Posterior vena cava (tissue), 2 donors: ENCODE results near the gene ATG7. TPM values are rescaled to one million over a fixed set of nuclear protein-coding genes. Genes with fewer than 3 reads are reported as not detected.
"Not testable (repeated sequence)": the region's sequence is repeated elsewhere in the genome, so short reads cannot be mapped to it uniquely, and the experiment has no call there.

ENCODE experiments used
- DNase-seq: peaks from one replicate; pipeline ENCODE4 v3.0.0-alpha.2; 2020; ENCODE audit warnings: low spot score
- intact Hi-C, 2 donors: fragments of 100-400 bp; cut with DNase I; formaldehyde crosslinking; loops; one replicate each; pipeline versions ENCODE4 v1.14.1 to v1.14.2; 2022 to 2023
- total RNA-seq, 2 donors: library from RNA; stranded (reverse); fragmentation: NEBNext Ultra II Directional; extraction: Animal tissue kit (Norgen Biotek cat#: 25700); gene quantifications; one replicate each; pipeline ENCODE4 v1.2.1, GENCODE V29; 2021
- donor health status: DM: yes; HTN: yes; CAD: no.
- donor health status: DM: yes; HTN: yes; CAD: no.

Gene ATG7
- total RNA-seq, 2 donors from 2014 or later, result 30.5 to 40.4 TPM

DNA sequence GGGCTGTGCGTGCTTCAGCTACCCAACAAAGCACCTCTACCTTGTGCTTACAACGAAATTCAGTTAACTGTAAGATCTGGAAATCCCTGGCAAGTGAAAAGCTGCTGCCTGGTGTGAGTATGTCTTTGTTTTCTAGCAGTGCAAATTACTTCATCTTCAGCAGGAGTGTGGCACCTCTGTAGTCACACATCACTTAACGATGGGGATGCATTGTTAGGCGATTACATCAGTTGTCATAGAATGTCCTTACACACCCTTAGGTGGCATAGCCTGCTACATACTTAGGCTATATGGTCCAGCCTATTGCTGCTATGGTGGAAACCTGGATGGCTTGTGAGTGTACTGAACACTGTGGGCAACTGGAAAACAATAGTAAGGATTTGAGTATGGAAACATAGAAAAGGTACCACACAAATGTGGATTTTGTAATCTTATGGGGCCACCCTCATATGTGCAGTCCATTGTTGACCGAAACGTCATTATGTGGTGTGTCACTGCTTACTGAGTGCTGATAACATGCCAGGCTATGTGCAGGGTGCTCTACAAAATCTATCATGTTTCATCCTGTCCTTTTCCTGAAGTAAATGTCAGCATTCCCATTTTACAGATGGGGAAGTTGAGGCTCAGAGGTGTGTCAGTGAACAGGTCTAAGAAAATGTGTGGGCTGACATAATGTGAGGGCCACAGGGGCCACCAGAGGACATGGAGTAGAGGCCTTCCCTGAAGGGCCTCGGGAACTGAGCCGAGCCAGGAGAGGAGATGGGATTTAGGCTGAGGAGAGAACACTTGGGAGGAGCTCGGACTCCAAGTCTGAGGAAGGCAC is 198.0 kb downstream of the ATG7 start:
- no peak for DNase-seq
- intact Hi-C loops, result no loop called here

DNA sequence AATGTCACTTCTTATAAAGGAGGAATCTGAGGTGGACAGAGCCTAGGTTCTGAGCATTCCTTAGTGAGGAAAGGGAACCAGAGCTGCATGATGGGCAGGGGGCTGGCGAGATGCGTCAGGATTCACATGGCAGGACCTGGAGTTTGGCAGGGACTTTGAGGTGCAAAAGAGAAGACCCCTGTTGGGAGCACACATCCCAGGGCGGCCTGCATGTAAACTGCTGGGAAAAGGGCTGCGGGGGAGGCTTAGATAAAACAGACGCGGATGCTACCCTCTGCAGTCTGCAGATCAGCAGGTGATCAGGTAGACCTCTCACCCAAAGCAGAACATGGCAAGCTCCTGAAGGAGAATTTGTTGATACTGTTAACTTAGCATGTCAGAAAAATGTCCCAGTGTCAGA is 203.1 kb downstream of the ATG7 start:
- intact Hi-C loops, result no loop called here
- DNase-seq, result no peak

DNA sequence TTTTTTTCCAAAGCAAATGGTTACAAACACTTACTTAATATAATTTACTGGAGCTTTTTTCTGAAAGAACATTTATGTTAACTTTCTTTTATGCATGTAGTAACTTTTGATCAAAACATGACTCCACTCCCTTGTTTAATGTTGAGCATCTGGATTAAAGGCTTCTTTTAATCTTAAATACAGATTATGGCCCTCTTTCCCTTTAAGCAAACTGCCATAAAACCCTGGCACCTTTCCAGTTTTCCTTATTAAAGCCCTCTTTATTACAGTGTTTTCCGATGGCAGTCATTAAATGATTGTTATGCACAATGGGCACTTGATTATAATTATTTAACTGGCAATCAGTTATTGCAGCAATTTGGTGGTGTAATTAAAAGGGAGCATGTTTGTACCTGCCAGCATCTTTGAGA is 204.5 kb downstream of the ATG7 start:
- intact Hi-C loops, result no loop called here
- DNase-seq, result no peak

DNA sequence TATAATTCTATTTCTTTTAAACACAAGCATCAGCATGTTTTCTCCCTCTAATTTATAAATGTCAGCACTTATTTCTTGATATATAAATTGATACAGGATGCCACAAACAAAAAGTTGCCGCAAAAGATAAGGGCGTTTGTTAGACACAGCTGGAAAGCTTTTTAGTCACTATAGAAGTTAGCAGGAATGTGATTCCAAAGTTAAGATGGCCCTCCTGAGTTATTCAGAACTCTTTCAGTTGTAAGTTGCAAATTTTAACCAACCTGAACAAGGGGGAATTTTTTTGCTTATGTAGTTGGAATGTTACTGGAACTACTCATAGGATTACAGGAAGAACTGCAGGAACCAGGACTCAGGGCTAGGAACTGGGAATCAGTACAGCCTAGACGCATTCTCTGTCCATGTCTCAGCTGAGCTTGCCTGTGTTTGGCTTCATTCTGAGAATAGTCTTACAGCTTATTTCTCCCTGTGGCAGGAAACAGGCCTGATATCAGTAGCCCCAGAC is 205.3 kb downstream of the ATG7 start:
- intact Hi-C loops, result no loop called here
- DNase-seq, result no peak

DNA sequence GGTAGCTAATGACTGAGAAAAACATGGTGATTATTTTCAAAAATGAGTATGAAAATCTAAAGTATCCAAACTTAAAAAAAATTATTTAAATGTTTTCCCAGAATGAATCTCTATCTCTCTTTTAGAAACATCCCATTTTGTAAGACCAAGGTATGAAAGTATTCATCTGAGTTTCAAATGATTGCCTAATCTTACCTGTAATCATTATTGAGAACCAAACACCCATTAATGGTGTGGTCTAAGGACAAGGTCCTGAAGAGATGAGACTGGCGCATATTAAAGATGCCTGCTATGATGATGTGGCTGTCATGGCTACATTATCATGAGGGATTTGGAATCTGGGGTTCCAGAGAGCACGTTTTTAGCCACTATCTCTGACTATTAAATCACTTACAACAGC is 206.0 kb downstream of the ATG7 start:
- intact Hi-C loops, result no loop called here
- DNase-seq, result no peak

DNA sequence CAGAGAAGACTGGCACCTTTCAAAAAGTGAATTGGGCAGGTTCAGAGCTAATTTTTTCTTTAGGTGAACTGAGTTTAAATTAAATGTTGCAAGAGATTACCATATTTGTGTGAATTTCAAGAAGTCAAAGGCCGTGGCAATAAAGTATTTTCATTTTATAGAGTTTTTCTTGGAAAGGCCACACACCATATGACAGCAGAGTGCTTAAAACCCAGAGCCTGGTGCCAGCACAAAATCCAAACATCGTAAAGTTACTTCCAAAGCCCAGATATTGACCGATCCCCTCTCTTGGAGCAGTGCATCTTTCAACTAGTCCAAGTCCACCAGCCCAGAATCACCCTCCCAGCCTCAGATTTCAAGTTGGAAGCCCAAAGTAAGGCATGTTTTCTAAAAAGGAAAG is 207.0 kb downstream of the ATG7 start:
- intact Hi-C loops, result no loop called here
- DNase-seq, result no peak

DNA sequence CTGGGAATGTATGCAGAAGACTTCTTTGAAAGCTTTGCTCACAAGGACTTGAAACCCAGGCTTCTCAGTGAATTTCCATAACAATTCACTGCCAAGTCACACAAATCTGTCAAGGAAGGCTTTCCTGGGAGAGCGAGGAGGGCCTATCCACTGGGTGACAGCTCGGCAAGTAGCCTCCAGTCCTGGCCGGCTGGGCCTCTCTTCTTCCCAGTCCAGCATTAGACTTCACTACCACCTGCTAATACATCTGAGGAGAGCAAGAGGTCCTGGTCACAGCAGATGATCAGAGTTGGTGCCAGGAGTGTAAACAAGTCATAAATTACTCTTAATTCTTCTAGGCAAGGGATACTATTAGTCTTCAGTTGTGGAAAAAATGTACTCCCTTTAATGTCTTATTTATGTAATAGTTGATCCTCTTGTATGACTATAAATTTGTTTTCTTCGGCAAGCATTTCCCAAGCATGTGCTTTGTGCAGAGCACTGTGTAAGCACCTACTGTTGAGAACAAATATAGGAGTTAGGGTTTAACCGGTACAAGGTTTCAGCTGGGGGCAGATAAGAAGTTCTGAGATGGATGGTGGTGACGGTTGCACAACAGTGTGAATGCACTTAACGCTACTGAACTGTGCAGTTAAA is 208.6 kb downstream of the ATG7 start:
- no peak for DNase-seq
- intact Hi-C loops, result no loop called here

DNA sequence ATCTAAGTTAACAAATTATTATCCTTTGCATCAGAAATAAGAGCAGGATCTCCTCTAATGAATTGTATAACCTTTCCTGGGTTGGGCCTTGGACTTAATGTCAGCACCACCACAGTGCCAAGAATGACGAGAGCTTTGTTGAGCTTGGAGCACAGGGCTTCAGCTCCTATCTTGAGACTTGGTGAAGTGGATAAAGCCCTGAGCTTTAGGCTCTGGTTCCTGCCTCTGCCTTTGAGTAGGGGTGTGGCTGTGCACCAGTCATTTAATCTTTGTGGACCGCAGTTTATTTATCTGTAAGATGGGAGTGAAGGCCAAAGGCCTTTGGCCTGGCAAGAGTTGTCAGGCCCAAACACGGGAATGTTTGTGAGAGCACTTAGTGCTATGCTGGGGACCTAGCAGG is 209.4 kb downstream of the ATG7 start:
- DNase-seq, result no peak
- intact Hi-C loops, result no loop called here

DNA sequence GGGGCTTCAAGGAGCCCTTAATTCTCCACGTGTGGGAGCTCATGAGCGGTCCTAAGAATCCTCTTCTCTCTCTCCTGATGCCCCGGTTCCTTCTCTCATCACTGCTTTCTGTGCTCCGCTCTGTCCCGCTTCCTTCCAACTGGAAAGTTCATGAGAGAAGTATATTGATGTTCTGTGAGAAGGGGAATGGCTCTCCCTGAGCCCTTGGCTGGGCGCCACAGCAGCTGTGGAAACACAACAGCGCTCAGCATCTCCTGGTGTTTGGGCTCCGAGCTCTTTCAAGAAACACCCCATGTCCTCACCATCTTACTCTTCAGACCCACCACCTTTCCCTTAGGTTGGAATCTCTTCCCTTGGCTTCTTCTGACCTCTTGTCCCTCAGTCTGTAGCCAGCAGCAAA is 209.8 kb downstream of the ATG7 start:
- intact Hi-C loops, result no loop called here
- DNase-seq, result peak; percentile 86

DNA sequence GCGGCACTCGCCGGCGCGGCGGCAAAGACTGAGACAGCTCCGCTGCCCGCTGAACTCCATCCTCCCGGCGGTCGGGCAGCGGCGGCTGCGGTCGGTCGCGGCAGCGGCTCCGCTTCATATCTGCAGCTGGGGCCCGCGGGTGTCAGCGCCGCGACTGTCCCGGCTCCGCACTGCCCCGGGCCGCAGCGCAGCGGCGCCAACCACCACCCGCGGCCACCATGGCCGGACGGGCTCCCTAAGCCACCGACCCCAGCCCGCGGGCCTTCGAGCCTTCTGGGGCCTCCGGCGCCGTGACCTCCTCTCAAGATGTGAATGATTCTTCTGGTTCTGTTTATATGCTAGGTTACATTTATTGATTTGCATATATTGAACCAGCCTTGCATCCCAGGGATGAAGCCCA is 216.2 kb downstream of the ATG7 start:
- intact Hi-C loops, DNase-seq: not testable (repeated sequence)

DNA sequence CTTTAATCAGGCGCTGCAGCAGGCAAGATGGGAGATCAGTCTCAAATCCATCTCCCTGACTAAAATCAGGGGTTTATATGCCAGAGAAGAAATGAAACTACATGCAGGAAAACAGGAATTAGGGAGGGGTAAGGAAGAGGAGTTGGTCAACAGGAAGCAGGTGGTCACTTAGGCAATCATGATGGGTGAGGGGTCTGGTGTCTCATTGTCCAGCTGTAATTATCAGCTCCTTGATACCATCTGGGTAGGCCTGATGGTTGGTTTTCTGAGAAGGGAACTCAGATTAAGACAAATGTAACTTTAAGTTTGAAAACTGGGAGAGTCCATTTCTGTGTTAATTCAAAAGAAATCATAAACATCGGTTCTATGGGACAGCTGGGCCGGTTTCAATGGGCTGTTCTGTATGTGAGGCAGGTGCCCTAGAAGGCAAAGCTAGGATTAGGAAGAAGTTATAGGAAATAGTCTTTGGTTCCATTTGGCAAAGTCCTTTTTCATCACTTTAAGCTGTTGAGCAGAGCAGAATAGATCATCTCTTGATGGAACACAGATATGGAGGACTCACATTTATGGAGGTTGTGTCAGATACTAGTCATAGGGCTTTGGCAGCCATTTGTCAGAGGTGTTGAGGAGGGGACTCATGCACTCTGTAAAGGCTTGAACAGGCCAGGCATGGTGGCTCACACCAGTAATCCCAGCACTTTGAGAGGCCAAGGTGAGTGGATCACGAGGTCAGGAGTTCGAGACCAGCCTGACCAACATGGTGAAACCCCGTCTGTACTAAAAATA is 222.1 kb downstream of the ATG7 start:
- intact Hi-C loops, result no loop called here
- DNase-seq, result no peak

DNA sequence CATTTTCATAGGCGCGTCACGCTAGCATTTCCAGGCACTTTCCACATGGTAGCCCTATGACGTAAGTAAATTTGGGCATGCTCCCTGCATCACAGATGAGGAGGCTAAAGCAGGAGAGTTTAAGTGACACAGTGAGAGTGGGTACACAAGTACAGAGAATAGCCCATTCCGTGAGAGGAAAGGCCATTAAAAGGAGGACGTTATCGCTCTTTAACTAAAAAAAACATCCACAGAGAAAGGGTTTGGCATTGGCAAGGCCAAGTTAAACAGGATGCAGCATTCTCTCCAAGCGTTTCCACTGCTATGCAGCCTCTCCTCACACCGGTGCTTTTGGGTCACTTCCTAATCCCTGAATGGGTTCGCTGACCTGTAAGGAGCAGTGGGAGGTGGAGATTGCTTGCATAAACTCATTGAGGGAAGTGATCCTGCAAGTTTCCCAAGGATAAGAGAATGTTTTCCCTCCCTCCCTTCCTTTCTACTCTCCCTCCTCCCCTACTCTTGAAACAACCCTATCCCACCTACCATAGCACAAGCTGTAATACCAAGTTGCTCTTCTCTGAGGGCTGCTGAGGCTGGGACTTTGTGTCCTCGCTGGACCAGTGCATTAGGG is 223.9 kb downstream of the ATG7 start:
- intact Hi-C loops, result loop anchor here in 1 of 2 donors (5.0 kb wide), 1 partner anchor 751 kb away; no protein-coding TSS in a partner anchor
- no peak for DNase-seq

DNA sequence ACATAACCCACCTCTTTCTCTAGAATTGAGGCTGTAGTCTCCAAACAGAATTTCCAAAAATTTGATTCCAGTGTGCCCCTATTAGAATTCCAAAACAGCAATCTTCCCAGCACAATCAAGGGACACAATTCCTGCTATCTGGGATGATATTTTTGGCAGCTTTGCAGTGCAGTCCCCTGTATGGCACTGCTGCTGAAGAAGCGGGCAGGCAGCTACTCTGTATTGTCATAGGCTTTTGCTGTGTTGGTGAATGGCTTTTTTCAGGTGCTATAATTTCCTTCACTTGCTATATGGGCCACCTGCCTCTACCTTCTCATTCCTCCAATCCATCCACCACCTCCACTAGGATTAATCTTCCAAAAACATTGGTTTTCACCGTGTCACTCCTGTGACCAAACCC is 226.0 kb downstream of the ATG7 start:
- DNase-seq, result no peak
- intact Hi-C loops, result loop anchor here in 1 of 2 donors (5.0 kb wide), 1 partner anchor 749 kb away; no protein-coding TSS in a partner anchor

DNA sequence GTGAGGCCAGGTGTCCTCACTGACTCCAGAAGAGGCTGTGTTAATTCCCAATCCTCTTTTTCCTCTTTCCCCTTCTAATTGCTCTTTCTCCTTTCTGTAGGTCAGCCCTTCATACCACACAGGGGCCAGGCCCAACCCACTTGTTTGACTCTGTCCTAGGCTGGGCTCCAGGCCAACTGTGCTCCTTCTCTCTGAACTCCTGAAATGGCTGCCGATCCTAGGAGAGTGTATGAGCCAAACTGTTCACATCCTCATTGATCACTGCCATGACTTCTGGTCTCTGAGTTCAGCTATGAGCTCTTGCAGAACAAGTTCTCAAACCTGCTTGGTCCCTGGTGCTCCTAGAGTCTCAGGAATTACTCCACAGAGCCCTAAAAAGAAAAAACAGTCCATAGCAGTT is 226.4 kb downstream of the ATG7 start:
- intact Hi-C loops, result loop anchor here in 1 of 2 donors (5.0 kb wide), 1 partner anchor 749 kb away; no protein-coding TSS in a partner anchor
- DNase-seq, result no peak

DNA sequence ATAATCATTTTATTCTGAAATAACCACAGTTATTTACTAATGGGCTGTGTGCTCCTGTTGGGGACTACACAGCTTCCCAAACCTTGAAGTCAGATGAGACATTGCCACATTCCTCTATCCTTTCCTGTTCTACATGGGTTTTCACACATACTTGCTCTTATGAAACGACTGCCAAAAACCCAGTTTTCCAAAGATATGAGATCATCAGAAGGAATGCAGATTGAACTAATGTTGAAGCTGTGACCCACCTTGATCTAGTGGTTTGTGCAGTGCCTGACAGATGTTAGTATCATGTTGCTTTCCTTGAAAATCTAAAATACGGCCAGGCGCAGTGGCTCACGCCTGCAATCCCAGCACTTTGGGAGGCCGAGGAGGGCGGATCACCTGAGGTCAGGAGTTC is 226.9 kb downstream of the ATG7 start:
- intact Hi-C loops, result loop anchor here in 1 of 2 donors (5.0 kb wide), 1 partner anchor 748 kb away; no protein-coding TSS in a partner anchor
- no peak for DNase-seq

DNA sequence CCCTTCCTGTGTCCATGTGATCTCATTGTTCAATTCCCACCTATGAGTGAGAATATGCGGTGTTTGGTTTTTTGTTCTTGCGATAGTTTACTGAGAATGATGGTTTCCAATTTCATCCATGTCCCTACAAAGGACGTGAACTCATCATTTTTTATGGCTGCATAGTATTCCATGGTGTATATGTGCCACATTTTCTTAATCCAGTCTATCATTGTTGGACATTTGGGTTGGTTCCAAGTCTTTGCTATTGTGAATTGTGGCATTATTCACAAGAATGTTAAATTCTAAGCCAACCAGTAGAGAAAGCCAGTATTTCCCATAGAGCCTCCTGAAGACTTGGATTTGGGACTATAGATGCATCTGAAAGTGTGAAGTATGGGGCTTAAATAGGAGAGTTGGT is 230.2 kb downstream of the ATG7 start:
- not testable (repeated sequence) for DNase-seq
- intact Hi-C loops, result loop anchor here in 1 of 2 donors (10.0 kb wide), 1 partner anchor 68 kb away; no protein-coding TSS in a partner anchor

DNA sequence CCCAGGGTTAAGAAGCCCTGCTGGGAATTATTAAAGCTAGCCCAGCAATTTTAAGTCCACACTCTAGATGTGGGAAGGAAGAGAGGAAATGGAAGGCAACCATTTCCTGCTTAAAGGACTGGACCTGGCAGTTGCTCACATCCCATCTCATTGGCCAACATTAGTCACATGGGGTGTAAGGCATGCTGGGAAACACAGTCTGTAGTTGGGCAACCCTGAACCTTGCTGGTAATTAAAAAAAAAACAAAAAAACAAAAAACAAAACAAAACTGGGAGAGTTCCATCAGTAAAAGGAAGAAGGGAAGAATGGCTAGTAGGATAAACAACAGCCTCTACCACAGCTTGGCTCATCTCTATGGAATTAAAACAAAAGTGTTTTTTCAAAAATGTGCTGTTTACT is 235.5 kb downstream of the ATG7 start:
- intact Hi-C loops, result loop anchor here in 1 of 2 donors (10.0 kb wide), 1 partner anchor 73 kb away; no protein-coding TSS in a partner anchor
- no peak for DNase-seq

DNA sequence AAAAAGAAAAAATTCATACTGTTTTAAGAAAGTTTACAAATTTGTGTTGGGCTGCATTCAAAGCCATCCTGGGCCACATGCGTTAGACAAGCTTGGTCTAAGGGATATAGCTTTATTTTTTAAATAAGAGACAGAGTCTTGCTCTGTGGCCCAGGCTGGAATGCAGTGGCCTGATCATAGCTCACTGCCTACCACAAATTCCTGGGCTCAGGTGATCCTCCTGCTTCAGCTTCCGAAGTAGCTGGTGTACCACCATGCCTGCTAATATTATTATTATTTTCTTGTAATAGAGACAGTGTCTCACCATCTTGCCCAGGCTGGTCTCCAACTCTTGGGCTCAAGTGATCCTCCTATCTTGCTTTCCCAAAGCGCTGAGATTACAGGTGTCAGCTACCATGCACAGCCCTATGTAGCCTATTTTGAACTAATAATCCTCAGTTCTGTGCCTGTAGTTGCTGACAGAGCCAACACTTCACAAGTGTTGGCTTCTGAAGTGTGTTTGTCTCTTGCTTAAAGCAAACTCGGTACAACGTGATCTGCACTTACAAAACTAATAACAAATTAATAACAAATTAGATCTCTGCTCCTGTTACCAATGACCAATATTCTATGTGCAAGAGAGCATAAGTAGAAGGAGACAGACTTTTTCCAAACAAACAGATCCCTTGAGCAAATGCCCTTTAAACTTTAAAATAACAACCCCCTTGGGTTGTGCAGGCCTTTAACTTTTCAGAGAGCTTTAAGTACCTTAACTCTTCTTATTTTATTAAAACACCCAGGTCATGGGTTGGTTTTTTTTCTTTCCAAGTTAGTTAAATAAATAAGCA is 236.4 kb downstream of the ATG7 start:
- intact Hi-C loops, result loop anchor here in 1 of 2 donors (10.0 kb wide), 1 partner anchor 74 kb away; no protein-coding TSS in a partner anchor
- DNase-seq, result no peak
